RWPE2 (cell line): Measurements from ENCODE around the gene SIGLEC10.
"Not testable (repeated sequence)": the region's sequence is repeated elsewhere in the genome, so short reads cannot be mapped to it uniquely, and the experiment has no call there.

Experiments used
- ATAC-seq: fragments of 200-7000 bp; cut with Tn5 transposase; 3 replicates; pipeline ENCODE4 v1.9.1; 2021; ENCODE audit warnings: low read depth
- DNase-seq: peaks from one replicate; pipeline ENCODE4 v3.0.0-alpha.2; 2020; ENCODE audit warnings: low spot score
- H3K27ac ChIP-seq: fragments of 450-650 bp; 2 replicates; pipeline ENCODE4 v1.5.1; 2017; ENCODE audit warnings: mild to moderate bottlenecking; ENCODE audit not compliant: poor library complexity, severe bottlenecking
- H3K27me3 ChIP-seq: fragments of 250-450 bp; sonication (Bioruptor Pico); 2 replicates; pipeline ENCODE4 v1.5.1; 2021; ENCODE audit warnings: mild to moderate bottlenecking, moderate library complexity; ENCODE audit not compliant: insufficient read depth, poor library complexity, severe bottlenecking
- H3K36me3 ChIP-seq: fragments of 250-450 bp; sonication (Bioruptor Pico); 2 replicates; pipeline ENCODE4 v1.5.1; 2020; ENCODE audit warnings: low read depth, mild to moderate bottlenecking, moderate library complexity
- H3K4me1 ChIP-seq: fragments of 250-450 bp; sonication (Bioruptor Pico); 2 replicates; pipeline ENCODE4 v1.5.1; 2021; ENCODE audit warnings: mild to moderate bottlenecking, moderate library complexity; ENCODE audit not compliant: insufficient read depth, poor library complexity, severe bottlenecking
- H3K4me3 ChIP-seq: fragments of 250-450 bp; sonication (Bioruptor Pico); 2 replicates; pipeline ENCODE4 v1.5.1; 2021; ENCODE audit warnings: mild to moderate bottlenecking, moderate library complexity; ENCODE audit not compliant: severe bottlenecking
- H3K9me3 ChIP-seq: fragments of 250-450 bp; sonication (Bioruptor Pico); 2 replicates; pipeline ENCODE4 v1.5.1; 2021; ENCODE audit warnings: mild to moderate bottlenecking, moderate library complexity; ENCODE audit not compliant: severe bottlenecking
- TF ChIP-seq, protein P1 (sequence below): fragments of 450-650 bp; IDR thresholded peaks from one replicate; pipeline ENCODE4 v1.5.1; 2017; ENCODE audit warnings: mild to moderate bottlenecking, moderate library complexity; ENCODE audit not compliant: poor library complexity, severe bottlenecking

SIGLEC10 gene, protein sequence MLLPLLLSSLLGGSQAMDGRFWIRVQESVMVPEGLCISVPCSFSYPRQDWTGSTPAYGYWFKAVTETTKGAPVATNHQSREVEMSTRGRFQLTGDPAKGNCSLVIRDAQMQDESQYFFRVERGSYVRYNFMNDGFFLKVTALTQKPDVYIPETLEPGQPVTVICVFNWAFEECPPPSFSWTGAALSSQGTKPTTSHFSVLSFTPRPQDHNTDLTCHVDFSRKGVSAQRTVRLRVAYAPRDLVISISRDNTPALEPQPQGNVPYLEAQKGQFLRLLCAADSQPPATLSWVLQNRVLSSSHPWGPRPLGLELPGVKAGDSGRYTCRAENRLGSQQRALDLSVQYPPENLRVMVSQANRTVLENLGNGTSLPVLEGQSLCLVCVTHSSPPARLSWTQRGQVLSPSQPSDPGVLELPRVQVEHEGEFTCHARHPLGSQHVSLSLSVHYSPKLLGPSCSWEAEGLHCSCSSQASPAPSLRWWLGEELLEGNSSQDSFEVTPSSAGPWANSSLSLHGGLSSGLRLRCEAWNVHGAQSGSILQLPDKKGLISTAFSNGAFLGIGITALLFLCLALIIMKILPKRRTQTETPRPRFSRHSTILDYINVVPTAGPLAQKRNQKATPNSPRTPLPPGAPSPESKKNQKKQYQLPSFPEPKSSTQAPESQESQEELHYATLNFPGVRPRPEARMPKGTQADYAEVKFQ

DNA sequence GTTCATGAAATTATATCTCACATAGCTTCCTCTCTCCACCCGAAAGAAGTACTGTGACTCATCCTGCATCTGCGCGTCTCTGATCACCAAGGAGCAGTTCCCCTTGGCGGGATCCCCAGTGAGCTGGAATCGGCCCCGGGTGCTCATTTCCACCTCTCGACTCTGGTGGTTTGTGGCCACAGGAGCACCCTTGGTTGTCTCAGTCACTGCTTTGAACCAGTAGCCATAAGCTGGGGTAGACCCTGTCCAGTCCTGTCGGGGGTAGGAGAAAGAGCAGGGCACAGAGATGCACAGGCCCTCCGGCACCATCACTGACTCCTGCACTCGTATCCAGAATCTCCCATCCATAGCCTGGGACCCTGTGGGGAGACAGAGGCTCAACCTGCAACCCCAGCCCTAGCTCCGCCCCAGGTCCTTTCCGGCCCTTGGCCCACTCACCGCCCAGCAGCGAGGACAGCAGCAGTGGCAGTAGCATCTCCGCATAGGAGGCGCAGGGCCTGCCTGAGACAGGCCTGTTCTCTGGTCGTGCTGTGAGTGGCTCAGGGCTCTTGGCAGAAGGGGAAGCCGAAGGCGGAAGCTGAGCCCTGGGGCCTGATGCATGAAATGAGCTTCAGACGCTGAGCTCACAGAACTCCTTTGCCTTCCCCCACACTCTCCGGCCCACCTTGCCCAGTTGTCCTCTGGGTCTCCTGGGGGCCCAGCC lies at the start of gene SIGLEC10:
SIGLEC10 (minus strand) TSS at position 536 of the 703 bp plus-strand sequence; CDS start at position 475, 61 bp downstream.
- no peaks in the 10 kb centered on the region for H3K4me1 ChIP-seq
- no peak within 1 kb of the TSS for H3K4me3 ChIP-seq
- H3K9me3 ChIP-seq: no peaks in the 10 kb centered on the region
- DNase-seq: no peak
- H3K36me3 ChIP-seq: no peaks in the 10 kb centered on the region
- ATAC-seq: no peak; the same call in 2 of the 3 replicates
- H3K27me3 ChIP-seq: peaks cover 5% of the 10 kb centered on the region
- TF ChIP-seq, protein P1, sequence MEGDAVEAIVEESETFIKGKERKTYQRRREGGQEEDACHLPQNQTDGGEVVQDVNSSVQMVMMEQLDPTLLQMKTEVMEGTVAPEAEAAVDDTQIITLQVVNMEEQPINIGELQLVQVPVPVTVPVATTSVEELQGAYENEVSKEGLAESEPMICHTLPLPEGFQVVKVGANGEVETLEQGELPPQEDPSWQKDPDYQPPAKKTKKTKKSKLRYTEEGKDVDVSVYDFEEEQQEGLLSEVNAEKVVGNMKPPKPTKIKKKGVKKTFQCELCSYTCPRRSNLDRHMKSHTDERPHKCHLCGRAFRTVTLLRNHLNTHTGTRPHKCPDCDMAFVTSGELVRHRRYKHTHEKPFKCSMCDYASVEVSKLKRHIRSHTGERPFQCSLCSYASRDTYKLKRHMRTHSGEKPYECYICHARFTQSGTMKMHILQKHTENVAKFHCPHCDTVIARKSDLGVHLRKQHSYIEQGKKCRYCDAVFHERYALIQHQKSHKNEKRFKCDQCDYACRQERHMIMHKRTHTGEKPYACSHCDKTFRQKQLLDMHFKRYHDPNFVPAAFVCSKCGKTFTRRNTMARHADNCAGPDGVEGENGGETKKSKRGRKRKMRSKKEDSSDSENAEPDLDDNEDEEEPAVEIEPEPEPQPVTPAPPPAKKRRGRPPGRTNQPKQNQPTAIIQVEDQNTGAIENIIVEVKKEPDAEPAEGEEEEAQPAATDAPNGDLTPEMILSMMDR: no peak
- no peak within 1 kb of the TSS for H3K27ac ChIP-seq

DNA sequence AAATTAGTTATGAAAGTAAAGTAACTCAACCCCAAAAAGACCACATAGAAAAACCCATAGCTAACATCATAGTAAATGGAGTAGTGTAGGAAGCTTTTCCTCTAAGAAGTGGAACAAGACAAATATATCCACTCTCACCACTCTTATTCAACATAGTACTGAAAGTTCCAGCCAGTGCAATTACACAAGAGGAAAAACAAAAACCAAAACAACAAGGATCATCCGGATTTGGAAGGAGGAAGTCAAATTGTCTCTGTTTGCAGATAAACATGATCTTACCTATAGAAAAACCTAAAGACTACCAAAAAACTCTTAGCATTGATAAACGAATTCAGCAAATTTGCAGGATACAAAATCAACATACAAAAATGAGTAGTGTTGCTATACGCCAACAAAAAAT lies 49.3 kb upstream of the SIGLEC10 start:
- ATAC-seq (no peak), DNase-seq (no peak)
- Histone ChIP-seq H3K4me1 (no peaks in the 10 kb centered on the region), H3K27me3 (peaks cover 23% of the 10 kb centered on the region), H3K9me3 (no peaks in the 10 kb centered on the region), H3K4me3 (no peak overlapping the region), H3K27ac (no peak overlapping the region), H3K36me3 (no peaks in the 10 kb centered on the region)
- TF ChIP-seq, protein P1: no peak

DNA sequence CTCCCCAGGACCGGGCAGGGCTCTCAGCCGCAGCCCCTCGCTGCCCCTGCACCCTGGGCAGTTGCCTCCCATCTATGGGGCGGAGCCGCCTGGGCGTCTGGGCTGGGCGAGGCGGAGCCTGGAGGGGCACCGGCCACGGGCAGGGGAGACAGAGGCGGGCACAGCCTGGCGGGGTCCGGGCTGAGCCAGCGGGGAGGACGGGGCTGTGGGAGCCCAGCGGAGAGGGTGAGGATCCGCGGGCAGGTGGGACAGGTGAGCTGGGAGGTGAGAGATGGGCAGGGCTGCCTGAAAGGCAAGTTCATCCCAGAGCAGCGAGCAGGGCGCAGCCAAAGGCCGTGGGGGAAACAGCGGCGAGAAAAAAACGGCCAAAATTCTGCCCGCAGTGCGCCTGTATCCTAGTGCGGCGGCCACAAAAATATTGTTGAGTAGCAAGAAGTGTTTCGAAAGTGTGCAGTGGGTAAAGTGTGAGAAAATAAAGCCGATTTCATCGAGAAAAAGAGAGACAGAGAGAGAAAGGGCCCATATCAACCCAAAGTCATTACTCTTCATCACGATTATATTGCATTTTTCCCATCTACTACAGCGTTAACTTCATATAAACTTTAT lies 46.6 kb upstream of the SIGLEC10 start:
- not testable (repeated sequence) for H3K4me1 ChIP-seq, H3K4me3 ChIP-seq, ATAC-seq, H3K36me3 ChIP-seq, H3K9me3 ChIP-seq, H3K27ac ChIP-seq, DNase-seq
- H3K27me3 ChIP-seq: peaks cover 23% of the 10 kb centered on the region

DNA sequence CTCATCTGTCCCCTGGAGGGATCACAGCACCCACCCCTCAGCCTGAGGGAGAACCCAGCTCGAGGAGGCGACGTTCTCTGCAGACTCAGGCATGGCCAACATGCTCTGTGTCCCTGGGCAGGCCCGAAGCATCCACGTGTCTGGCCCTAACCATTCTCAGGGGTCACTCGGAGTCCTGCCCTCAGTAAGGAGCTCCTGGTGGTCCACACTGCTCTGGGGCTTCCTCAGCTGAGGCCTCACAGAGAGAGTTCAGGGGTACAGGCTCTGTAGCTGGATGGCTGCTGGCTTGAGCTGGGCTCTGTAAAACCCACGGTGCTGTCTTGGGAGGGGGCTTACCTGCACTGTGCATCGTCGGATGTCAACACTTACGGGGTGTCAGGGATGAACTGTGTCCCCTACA lies 45.2 kb upstream of the SIGLEC10 start:
- DNase-seq: no peak
- Histone ChIP-seq H3K4me1 (no peaks in the 10 kb centered on the region), H3K4me3 (no peak overlapping the region), H3K36me3 (no peaks in the 10 kb centered on the region), H3K9me3 (no peaks in the 10 kb centered on the region), H3K27me3 (peaks cover 22% of the 10 kb centered on the region), H3K27ac (no peak overlapping the region)
- ATAC-seq: no peak
- TF ChIP-seq, protein P1: no peak

DNA sequence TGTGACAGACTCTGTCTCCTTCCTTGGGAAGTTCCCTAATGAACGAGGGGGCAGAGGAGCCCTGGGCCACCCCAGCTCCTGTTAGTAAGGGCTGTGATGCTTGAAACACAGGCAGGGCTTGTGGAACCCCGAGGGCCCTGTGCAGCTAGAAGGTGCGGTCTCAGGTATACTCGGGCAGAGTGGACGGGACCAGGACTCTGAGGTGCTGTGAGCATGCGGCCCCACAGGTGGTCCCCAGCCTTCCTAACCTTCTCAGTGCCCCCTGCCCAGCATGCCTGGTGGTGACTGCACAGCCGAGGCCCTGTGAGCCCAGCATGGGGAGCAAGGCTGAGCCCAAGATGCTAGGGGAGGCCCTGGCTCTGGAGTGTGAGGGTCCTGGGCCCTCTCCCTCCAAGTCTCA lies 44.8 kb upstream of the SIGLEC10 start:
- H3K36me3 ChIP-seq: no peaks in the 10 kb centered on the region
- H3K27me3 ChIP-seq: peaks cover 20% of the 10 kb centered on the region
- H3K4me3 ChIP-seq: no peak overlapping the region
- H3K4me1 ChIP-seq: no peaks in the 10 kb centered on the region
- H3K27ac ChIP-seq: no peak overlapping the region
- TF ChIP-seq, protein P1: no peak
- ATAC-seq: no peak
- no peak for DNase-seq
- no peaks in the 10 kb centered on the region for H3K9me3 ChIP-seq
